Ishikawa (cell line): ENCODE results near the gene AHCYL1.

Experiments used
- CEBPB ChIP-seq: IDR thresholded peaks from 2 replicates; pipeline ENCODE4 v1.6.1; 2012
- CREB1 ChIP-seq: IDR thresholded peaks from 2 replicates; pipeline ENCODE4 v1.6.1; 2012; ENCODE audit warnings: low read depth
- EGR1 ChIP-seq: IDR thresholded peaks from 2 replicates; pipeline ENCODE4 v1.6.1; 2012
- EP300 ChIP-seq: IDR thresholded peaks from 2 replicates; pipeline ENCODE4 v1.6.1; 2012; ENCODE audit warnings: borderline replicate concordance
- FOXM1 ChIP-seq: IDR thresholded peaks from 2 replicates; pipeline ENCODE4 v1.6.1; 2012; ENCODE audit warnings: low read depth, borderline replicate concordance
- NFIC ChIP-seq: IDR thresholded peaks from 2 replicates; pipeline ENCODE4 v1.6.1; 2012
- RAD21 ChIP-seq: IDR thresholded peaks from 2 replicates; pipeline ENCODE4 v1.6.1; 2012; ENCODE audit warnings: low read depth
- TAF1 ChIP-seq: IDR thresholded peaks from 2 replicates; pipeline ENCODE4 v1.6.1; 2012; ENCODE audit warnings: low read depth, mild to moderate bottlenecking
- TCF12 ChIP-seq: IDR thresholded peaks from 2 replicates; pipeline ENCODE4 v1.6.1; 2012; ENCODE audit warnings: low read depth
- TEAD4 ChIP-seq: IDR thresholded peaks from 2 replicates; pipeline ENCODE4 v1.6.1; 2012
- YY1 ChIP-seq: IDR thresholded peaks from 2 replicates; pipeline ENCODE4 v1.6.1; 2012; ENCODE audit warnings: low read depth
- ZBTB7A ChIP-seq: IDR thresholded peaks from 2 replicates; pipeline ENCODE4 v1.6.1; 2012; ENCODE audit warnings: low read depth
- TF ChIP-seq, protein P1 (sequence below): IDR thresholded peaks from 2 replicates; pipeline ENCODE4 v1.6.1; 2012
- TF ChIP-seq, protein P2 (sequence below): IDR thresholded peaks from 2 replicates; pipeline ENCODE4 v1.6.1; 2012; ENCODE audit warnings: low read depth, mild to moderate bottlenecking
- TF ChIP-seq, protein P3 (sequence below): IDR thresholded peaks from 2 replicates; pipeline ENCODE4 v1.6.1; 2012

Gene AHCYL1

DNA sequence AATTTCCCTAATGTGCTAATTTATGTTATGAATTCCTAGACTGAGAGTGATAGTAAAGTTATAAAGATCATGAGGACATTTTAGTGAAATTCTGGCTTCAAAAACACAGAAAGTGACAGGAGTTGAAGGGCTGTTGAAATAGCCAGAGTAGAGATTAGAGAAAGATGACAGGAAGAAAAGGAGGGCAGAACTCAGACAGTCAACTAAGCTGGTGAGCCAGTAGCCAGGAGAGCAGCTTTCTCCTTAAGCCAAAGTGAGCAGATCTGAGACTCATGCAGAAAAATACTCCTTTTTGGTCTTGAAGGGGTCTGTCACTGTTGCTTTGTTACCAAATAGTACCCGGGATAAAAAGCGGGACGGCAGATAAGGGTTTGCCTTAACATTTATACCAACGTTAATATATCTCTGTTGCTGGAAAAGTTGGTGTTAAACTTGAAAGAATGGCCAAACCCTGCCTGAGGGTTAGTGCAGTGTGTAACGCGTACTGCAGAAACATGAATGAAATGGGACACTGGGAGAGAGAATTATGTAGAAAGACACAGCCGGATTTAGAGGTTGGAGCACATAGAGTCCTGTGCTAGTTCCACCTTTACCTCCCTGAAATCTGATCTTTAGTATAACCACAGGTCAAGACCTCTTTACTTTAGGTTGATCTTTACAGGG is 12.8 kb downstream of the AHCYL1 start:
- TF ChIP-seq FOXM1 = no peak
- TF ChIP-seq EP300 = no peak
- TF ChIP-seq, protein P1, sequence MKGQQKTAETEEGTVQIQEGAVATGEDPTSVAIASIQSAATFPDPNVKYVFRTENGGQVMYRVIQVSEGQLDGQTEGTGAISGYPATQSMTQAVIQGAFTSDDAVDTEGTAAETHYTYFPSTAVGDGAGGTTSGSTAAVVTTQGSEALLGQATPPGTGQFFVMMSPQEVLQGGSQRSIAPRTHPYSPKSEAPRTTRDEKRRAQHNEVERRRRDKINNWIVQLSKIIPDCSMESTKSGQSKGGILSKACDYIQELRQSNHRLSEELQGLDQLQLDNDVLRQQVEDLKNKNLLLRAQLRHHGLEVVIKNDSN = no peak
- TF ChIP-seq EGR1 = no peak
- TF ChIP-seq, protein P2, sequence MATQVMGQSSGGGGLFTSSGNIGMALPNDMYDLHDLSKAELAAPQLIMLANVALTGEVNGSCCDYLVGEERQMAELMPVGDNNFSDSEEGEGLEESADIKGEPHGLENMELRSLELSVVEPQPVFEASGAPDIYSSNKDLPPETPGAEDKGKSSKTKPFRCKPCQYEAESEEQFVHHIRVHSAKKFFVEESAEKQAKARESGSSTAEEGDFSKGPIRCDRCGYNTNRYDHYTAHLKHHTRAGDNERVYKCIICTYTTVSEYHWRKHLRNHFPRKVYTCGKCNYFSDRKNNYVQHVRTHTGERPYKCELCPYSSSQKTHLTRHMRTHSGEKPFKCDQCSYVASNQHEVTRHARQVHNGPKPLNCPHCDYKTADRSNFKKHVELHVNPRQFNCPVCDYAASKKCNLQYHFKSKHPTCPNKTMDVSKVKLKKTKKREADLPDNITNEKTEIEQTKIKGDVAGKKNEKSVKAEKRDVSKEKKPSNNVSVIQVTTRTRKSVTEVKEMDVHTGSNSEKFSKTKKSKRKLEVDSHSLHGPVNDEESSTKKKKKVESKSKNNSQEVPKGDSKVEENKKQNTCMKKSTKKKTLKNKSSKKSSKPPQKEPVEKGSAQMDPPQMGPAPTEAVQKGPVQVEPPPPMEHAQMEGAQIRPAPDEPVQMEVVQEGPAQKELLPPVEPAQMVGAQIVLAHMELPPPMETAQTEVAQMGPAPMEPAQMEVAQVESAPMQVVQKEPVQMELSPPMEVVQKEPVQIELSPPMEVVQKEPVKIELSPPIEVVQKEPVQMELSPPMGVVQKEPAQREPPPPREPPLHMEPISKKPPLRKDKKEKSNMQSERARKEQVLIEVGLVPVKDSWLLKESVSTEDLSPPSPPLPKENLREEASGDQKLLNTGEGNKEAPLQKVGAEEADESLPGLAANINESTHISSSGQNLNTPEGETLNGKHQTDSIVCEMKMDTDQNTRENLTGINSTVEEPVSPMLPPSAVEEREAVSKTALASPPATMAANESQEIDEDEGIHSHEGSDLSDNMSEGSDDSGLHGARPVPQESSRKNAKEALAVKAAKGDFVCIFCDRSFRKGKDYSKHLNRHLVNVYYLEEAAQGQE = no peak
- no peak for TF ChIP-seq TEAD4
- no peak for TF ChIP-seq CEBPB
- no peak for TF ChIP-seq RAD21
- TF ChIP-seq, protein P3, sequence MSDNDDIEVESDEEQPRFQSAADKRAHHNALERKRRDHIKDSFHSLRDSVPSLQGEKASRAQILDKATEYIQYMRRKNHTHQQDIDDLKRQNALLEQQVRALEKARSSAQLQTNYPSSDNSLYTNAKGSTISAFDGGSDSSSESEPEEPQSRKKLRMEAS = no peak
- no peak for TF ChIP-seq ZBTB7A
- no peak for TF ChIP-seq TAF1
- TF ChIP-seq YY1 = no peak
- TF ChIP-seq TCF12 = no peak
- TF ChIP-seq CREB1 = no peak
- TF ChIP-seq NFIC = no peak

DNA sequence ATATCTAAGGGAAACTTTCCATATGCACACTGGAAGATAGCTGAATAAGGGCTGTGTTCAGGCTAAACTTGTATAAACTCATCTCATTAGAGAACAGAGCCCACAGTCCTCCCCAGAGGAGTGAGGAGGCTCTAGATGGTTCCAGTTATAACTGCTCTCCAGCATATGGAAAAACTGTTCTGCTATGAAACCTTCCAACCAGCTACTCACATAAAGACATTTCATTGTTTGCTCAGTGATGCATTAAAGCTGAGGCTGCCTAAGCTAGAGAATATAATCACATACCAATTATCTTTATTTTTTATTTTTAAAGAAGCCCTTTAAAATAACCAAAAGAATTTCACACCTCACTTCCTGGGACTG is 13.3 kb downstream of the AHCYL1 start:
- TF ChIP-seq RAD21 = no peak
- no peak for TF ChIP-seq EGR1
- TF ChIP-seq, protein P1 = no peak
- TF ChIP-seq FOXM1 = no peak
- no peak for TF ChIP-seq TCF12
- TF ChIP-seq NFIC = no peak
- TF ChIP-seq CREB1 = no peak
- no peak for TF ChIP-seq TEAD4
- TF ChIP-seq YY1 = no peak
- TF ChIP-seq TAF1 = no peak
- no peak for TF ChIP-seq CEBPB
- TF ChIP-seq, protein P2 = no peak
- TF ChIP-seq, protein P3 = no peak
- no peak for TF ChIP-seq EP300
- no peak for TF ChIP-seq ZBTB7A

DNA sequence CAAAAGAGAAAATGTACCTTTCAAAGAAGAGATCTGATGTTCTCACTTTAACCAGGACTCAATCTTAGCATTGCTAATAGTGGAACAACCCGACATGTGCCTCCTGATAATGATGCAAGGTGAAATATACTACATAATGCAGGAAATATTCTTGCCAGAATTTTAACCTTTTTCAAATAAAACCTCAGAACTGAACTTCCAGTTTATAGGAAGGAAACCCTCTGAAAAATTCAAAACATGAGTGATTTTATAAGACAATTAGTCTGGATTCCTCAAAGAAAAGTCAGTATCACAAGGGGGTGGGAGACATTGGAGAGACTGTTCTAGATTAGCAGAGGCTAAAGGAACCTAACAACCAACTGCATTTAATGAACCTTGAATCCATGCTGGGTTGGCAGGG is 18.1 kb downstream of the AHCYL1 start:
- no peak for TF ChIP-seq EP300
- no peak for TF ChIP-seq NFIC
- TF ChIP-seq, protein P1 = no peak
- TF ChIP-seq FOXM1 = no peak
- no peak for TF ChIP-seq TCF12
- no peak for TF ChIP-seq CREB1
- TF ChIP-seq, protein P2 = no peak
- TF ChIP-seq EGR1 = no peak
- TF ChIP-seq YY1 = no peak
- no peak for TF ChIP-seq CEBPB
